ENCODE measurements around the gene SPPL2B. TPM values are rescaled to one million over a fixed set of nuclear protein-coding genes. Genes with fewer than 3 reads are reported as not detected.

SPPL2B gene
- total and polyA plus RNA-seq, 9 of the 15 experiments (the other 6 are each of a cell fraction or from before 2014, with no cell fraction given), result 0.20 to 81.2 (median 15.1) TPM

GRCh38 chr19:2394054-2394441 is 65.6 kb downstream of the SPPL2B start:
- no TSS peak for BruUV-seq (replicated peaks)
- H3K4me3 ChIP-seq, result no peak overlapping the region
- H3K4me2 ChIP-seq (ENCODE audit: insufficient read depth, low read length), result no peak overlapping the region
- H3K79me2 ChIP-seq (ENCODE audit: control insufficient read depth, insufficient read depth, low read length), result no peaks in the 10 kb centered on the region
- no peak overlapping the region for H3K27ac ChIP-seq (ENCODE audit: extremely low read depth, low read depth, low read length)
- H4K20me1 ChIP-seq (replicated peaks; ENCODE audit: control insufficient read depth, insufficient read depth, low read length), result no peaks in the 10 kb centered on the region
- DNase-seq (ENCODE audit: extremely low read depth in 1 of 4, low spot score in 3 of 4), result no peak
- no peak overlapping the region for H3K9ac ChIP-seq (ENCODE audit: insufficient read depth in 1 of 2, low read depth in 2 of 2, low read length in 2 of 2)
- no peak overlapping the region for H2AFZ ChIP-seq (ENCODE audit: low read depth, low read length)
- H3K27me3 ChIP-seq (ENCODE audit: control insufficient read depth in 2 of 2, insufficient read depth in 2 of 2, low read length in 2 of 2), result no peaks in the 10 kb centered on the region
- no peak for FAIRE-seq
- no peaks in the 10 kb centered on the region for H3K9me1 ChIP-seq (ENCODE audit: control insufficient read depth, insufficient read depth, low read length)
- H3K36me3 ChIP-seq (ENCODE audit: control insufficient read depth, insufficient read depth, low read length), result no peaks in the 10 kb centered on the region
- POLR2A ChIA-PET, result interaction anchor here (0.6 to 0.8 kb wide), 2 partner anchors 13 to 103 kb away, joined by 3 to 4 read pairs; no protein-coding TSS in a partner anchor
- in situ Hi-C loops (cut with MboI), result no loop called here
- TF ChIP-seq SRSF7 (optimal IDR thresholded peaks at IDR 0.05; ENCODE audit: low read depth, low read length), result no peak
- TF ChIP-seq SIX5 (IDR thresholded peaks at IDR 0.05; ENCODE audit: borderline replicate concordance in 1 of 2, insufficient read depth in 1 of 2, low read depth in 1 of 2, low read length in 2 of 2), result no peak
- no peak for TF ChIP-seq U2AF1 (optimal IDR thresholded peaks at IDR 0.05; ENCODE audit: low read depth, low read length)
- no peak for TF ChIP-seq RCOR1 (IDR thresholded peaks at IDR 0.05; ENCODE audit: borderline replicate concordance in 1 of 2, low read depth in 2 of 2, low read length in 2 of 2)
- TF ChIP-seq ELF2 (CRISPR knock-in tag; IDR thresholded peaks at IDR 0.05), result no peak
- no peak for TF ChIP-seq HCFC1 (IDR thresholded peaks at IDR 0.05; ENCODE audit: low read depth, low read length)
- TF ChIP-seq ARID3A (IDR thresholded peaks at IDR 0.05; ENCODE audit: borderline replicate concordance, low read depth, low read length), result no peak
- TF ChIP-seq, protein P1, sequence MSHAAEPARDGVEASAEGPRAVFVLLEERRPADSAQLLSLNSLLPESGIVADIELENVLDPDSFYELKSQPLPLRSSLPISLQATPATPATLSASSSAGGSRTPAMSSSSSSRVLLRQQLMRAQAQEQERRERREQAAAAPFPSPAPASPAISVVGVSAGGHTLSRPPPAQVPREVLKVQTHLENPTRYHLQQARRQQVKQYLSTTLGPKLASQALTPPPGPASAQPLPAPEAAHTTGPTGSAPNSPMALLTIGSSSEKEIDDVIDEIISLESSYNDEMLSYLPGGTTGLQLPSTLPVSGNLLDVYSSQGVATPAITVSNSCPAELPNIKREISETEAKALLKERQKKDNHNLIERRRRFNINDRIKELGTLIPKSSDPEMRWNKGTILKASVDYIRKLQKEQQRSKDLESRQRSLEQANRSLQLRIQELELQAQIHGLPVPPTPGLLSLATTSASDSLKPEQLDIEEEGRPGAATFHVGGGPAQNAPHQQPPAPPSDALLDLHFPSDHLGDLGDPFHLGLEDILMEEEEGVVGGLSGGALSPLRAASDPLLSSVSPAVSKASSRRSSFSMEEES (CRISPR knock-in tag; IDR thresholded peaks at IDR 0.05), result no peak
- TF ChIP-seq ZNF586 (CRISPR knock-in tag; conservative IDR thresholded peaks at IDR 0.05), result no peak
- no peak for TF ChIP-seq KLF13 (tag; IDR thresholded peaks at IDR 0.05; ENCODE audit: borderline replicate concordance, low read depth)
- no peak for TF ChIP-seq BACH1 (tag; IDR thresholded peaks at IDR 0.05)
- no peak for TF ChIP-seq THAP7 (CRISPR knock-in tag; IDR thresholded peaks at IDR 0.05)
- TF ChIP-seq TCF7 (IDR thresholded peaks at IDR 0.05; ENCODE audit: borderline replicate concordance), result no peak
- no peaks in the 10 kb centered on the region; the same call in none of the 2 replicates for H3K9me3 ChIP-seq (replicated peaks; ENCODE audit: control insufficient read depth, insufficient read depth, low read depth, low read length)
- no peak for ATAC-seq
- WGBS (ENCODE audit: insufficient coverage, low coverage, missing lambda C conversion rate), result 57% methylated on average over 8 of the region's 8 CpGs
- CTCF ChIA-PET (ENCODE audit: low intra/inter-chr PET ratio), result interaction anchor here (0.7 to 0.9 kb wide), 2 partner anchors 28 to 119 kb away, joined by 5 to 6 read pairs; no protein-coding TSS in a partner anchor
- intact Hi-C loops (cut with micrococcal nuclease), result loop anchor here (5.0 to 10.0 kb wide), 2 partner anchors 221 to 242 kb away; partner anchors contain the start of gene AP3D1
- H3K4me1 ChIP-seq (replicated peaks in 1 of 2; ENCODE audit: control insufficient read depth in 2 of 2, insufficient read depth in 2 of 2, low read length in 2 of 2), result peaks cover 0 to 21% of the 10 kb centered on the region in 2 experiments; a peak in 2 of 5 replicates

Measured in K562 (cell line).